G401.6 (cell line): ENCODE measurements around the gene ENPP7.

ENCODE experiments used
- FAIRE-seq: peaks from 2 replicates; lab custom pipeline; 2012; peaks lifted over from hg19 to GRCh38; lab: Jason Lieb, UNC

The ENPP7 gene

DNA sequence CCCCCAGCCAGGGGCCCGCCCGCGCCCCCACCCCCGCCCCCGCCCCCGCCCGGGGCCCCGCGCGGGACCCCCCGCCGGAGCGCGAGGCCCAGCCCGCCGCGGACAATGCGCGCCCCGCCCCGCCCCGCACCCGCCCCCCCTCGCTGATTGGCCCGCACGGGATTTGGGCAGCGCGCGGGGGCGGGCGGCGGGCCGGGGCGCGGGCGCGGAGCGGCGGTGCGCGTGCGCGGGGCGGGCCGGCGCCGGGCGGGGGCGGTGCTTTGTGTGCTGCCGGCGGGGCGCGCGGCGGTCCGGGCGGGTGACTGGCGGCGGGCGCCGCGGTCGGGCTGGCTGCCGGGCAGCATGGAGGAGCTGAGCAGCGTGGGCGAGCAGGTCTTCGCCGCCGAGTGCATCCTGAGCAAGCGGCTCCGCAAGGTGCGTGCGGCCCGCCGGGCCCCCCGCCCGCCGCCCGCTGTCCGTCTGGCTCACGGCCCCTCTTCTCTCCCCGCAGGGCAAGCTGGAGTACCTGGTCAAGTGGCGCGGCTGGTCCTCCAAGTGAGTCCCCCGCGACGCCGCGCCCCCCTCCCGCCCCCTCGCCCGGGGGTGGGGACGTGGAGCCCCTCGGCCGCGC lies 47.3 kb downstream of the ENPP7 start, which contains the start of gene CBX2:
TSS of gene CBX2 (plus strand) at position 255 of the 610 bp plus-strand sequence. CDS start at position 343, 88 bp downstream.
- FAIRE-seq: no peak

GRCh38 chr17:79778504-79779083 lies 47.9 kb downstream of the ENPP7 start:
- no peak for FAIRE-seq

GRCh38 chr17:79779084-79779529 lies 48.4 kb downstream of the ENPP7 start:
- no peak for FAIRE-seq

DNA sequence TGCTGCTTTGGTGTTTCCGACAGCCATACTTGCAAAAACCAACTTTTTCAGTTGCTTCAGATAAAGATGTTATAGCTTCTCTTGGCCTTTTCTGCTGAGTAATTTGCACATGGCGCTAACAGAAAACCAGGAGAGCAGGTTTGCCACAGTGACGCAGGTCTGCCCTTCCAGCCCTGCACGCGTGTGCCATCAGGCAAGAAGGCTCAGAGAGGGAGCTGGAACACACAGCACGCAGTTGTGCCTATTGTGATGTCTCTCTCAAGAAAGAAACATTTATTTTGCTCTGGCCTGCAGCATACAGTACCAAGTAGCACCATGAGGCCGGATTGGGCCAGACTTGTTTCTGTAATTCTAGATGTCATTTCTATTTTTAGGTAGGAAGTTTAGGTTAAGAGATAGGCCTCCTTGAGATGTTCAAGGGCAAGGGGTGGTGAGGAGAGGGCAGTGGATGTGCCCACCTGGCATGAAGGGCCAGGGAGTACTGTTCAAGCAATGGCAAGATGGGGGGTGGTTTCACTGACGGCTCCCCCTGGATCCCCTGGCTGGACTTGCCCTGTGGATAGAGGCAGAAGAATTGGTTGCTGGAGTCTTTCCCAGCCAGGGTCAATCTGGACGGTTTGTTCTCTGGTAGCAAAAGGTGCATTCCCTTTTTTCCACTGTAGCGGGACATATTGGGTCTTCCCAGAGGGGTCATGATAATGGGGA lies 49.1 kb downstream of the ENPP7 start:
- FAIRE-seq: no peak

- FAIRE-seq: no peak
These were observed 50.4 kb downstream of the ENPP7 start for GRCh38 chr17:79781012-79781650.

- no peak for FAIRE-seq
These were observed 51.2 kb downstream of the ENPP7 start for GRCh38 chr17:79781736-79782575.

- no peak for FAIRE-seq
These were observed 53.1 kb downstream of the ENPP7 start for GRCh38 chr17:79783891-79784290.

DNA sequence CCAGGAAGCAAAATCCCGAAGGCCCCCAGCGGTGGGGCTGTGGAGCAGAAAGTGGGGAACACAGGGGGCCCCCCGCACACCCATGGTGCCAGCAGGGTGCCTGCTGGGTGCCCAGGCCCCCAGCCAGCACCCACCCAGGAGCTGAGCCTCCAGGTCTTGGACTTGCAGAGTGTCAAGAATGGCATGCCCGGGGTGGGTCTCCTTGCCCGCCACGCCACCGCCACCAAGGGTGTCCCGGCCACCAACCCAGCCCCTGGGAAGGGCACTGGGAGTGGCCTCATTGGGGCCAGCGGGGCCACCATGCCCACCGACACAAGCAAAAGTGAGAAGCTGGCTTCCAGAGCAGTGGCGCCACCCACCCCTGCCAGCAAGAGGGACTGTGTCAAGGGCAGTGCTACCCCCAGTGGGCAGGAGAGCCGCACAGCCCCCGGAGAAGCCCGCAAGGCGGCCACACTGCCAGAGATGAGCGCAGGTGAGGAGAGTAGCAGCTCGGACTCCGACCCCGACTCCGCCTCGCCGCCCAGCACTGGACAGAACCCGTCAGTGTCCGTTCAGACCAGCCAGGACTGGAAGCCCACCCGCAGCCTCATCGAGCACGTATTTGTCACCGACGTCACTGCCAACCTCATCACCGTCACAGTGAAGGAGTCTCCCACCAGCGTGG lies 53.7 kb downstream of the ENPP7 start:
- FAIRE-seq: no peak

- no peak for FAIRE-seq
These were observed 54.5 kb downstream of the ENPP7 start for GRCh38 chr17:79785017-79785899.

- no peak for FAIRE-seq
These were observed 55.4 kb downstream of the ENPP7 start for GRCh38 chr17:79785900-79786810.

DNA sequence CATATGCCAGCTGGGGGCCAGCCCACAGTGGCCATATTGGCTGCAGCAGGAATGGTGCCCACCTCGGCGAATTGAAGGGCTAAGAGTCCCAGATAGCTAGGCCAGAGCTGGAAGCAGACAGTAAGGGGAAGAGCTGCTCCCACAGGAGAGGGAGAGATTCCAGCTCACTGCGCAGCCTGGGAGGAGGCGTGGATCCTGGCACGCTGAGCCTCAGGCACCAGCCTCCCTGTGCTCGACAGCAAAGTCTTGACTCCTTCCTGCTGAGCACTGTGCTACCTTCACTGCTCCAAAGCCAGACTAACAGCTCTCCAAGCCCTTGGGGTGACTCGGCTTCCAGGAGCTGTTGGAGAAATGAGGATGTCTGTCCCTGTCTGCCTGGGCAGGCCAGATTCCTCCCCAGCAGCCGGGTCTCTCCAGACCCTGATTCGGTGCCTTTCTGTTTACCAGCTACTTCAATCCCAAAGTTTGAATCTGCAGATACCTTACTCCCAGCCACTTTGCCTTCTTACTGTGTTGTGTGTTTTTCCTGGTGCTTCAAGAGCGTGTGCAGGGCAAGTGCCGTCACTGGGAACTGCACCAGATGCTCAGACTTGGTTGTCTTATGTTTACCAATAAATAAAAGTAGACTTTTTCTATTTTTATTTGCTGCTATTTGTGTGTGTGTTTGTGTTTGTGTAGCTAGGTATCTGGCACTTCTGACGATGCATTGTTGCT lies 56.3 kb downstream of the ENPP7 start:
- FAIRE-seq: no peak

GRCh38 chr17:79788455-79788854 lies 57.7 kb downstream of the ENPP7 start:
- no peak for FAIRE-seq

- FAIRE-seq: no peak
These were observed 58.5 kb downstream of the ENPP7 start for GRCh38 chr17:79788989-79789942.

- no peak for FAIRE-seq
These were observed 59.4 kb downstream of the ENPP7 start for GRCh38 chr17:79789943-79790804.

GRCh38 chr17:79790805-79791734 lies 60.3 kb downstream of the ENPP7 start:
- no peak for FAIRE-seq
